HepG2 (cell line): ENCODE data around the gene UQCC2. TPM values are rescaled to one million over a fixed set of nuclear protein-coding genes. Genes with fewer than 3 reads are reported as not detected.

ENCODE experiments used
- ATAC-seq: fragments of 200-7000 bp; cut with Tn5 transposase; 3 replicates; pipeline ENCODE4 v1.9.1; 2020; ENCODE audit warnings: mild to moderate bottlenecking, moderate library complexity
- BruUV-seq: library from RNA; stranded (reverse); fragments of 400-500 nt; replicated peaks from 2 replicates; lab custom pipeline; 2021; lab: Mats Ljungman, UMichigan
- CTCF ChIA-PET: fragments of 300-600 bp; formaldehyde crosslinking; extraction: SDS; loops from one replicate; lab custom pipeline; 2021; ENCODE audit warnings: low total read pairs, inconsistent platforms, low intra/inter-chr PET ratio; lab: Yijun Ruan, JAX
- POLR2A ChIA-PET: fragments of 350-600 bp; sonication (Branson Sonifier 250); formaldehyde crosslinking; loops from one replicate; lab custom pipeline; 2020; ENCODE audit warnings: antibody characterized with exemption, inconsistent platforms; lab: Yijun Ruan, JAX
- DNase-seq: peaks from one replicate; pipeline ENCODE4 v3.0.0-alpha.2; 2015; ENCODE audit warnings: low spot score
- FAIRE-seq: peaks from 3 replicates; lab custom pipeline; 2011; peaks lifted over from hg19 to GRCh38; lab: Jason Lieb, UNC
- H2AFZ ChIP-seq: one replicate; pipeline ENCODE4 v1.6.1; 2011; ENCODE audit warnings: low read length, inconsistent platforms
- H3K27ac ChIP-seq: fragments of 300-600 bp; 3 replicates; pipeline ENCODE4 v1.8.0; 2011; ENCODE audit warnings: mixed run types, mild to moderate bottlenecking, mixed read lengths, low read length, inconsistent platforms; ENCODE audit not compliant: insufficient read depth; ENCODE audit errors: extremely low read length
- H3K27me3 ChIP-seq, 2 experiments: fragments of 200-600 bp in 1 of 2; 2 replicates in 1 of 2; 3 replicates in 1 of 2; pipeline versions ENCODE4 v1.6.0 to v1.8.0; 2011; ENCODE audit warnings: low read length in 2 of 2, mild to moderate bottlenecking in 2 of 2, moderate library complexity in 2 of 2, inconsistent platforms in 1 of 2; ENCODE audit not compliant: insufficient read depth in 2 of 2, control insufficient read depth in 1 of 2
- H3K36me3 ChIP-seq, 2 experiments: fragments of 200-600 bp in 1 of 2; replicated peaks in 1 of 2; 2 replicates in 1 of 2; 3 replicates in 1 of 2; pipeline versions ENCODE4 v1.5.1 to v1.8.0; 2011; ENCODE audit warnings: low read length in 2 of 2, inconsistent platforms in 1 of 2; ENCODE audit not compliant: insufficient read depth in 2 of 2, control insufficient read depth in 1 of 2
- H3K4me1 ChIP-seq: 2 replicates; pipeline ENCODE4 v1.5.1; 2012; ENCODE audit warnings: low read length, inconsistent platforms; ENCODE audit not compliant: insufficient read depth
- H3K4me2 ChIP-seq: 2 replicates; pipeline ENCODE4 v1.6.0; 2011; ENCODE audit warnings: low read depth, low read length, inconsistent platforms
- H3K4me3 ChIP-seq, 3 experiments: fragments of 200-600 bp in 1 of 3; sonication (generic), shearing (Covaris generic) in 1 of 3; replicated peaks in 1 of 3; 2 replicates each; pipeline ENCODE4 v1.5.1; 2011 to 2016; ENCODE audit warnings: low read length in 3 of 3, inconsistent platforms in 2 of 3, low read depth in 2 of 3, mild to moderate bottlenecking in 2 of 3, control low read depth in 1 of 3, mixed read lengths in 1 of 3; ENCODE audit not compliant: insufficient read depth in 1 of 3
- H3K79me2 ChIP-seq: one replicate; pipeline ENCODE4 v1.6.1; 2011; ENCODE audit warnings: low read length, inconsistent platforms; ENCODE audit not compliant: insufficient read depth
- H3K9ac ChIP-seq: 2 replicates; pipeline ENCODE4 v1.6.0; 2011; ENCODE audit warnings: mild to moderate bottlenecking, low read depth, low read length, inconsistent platforms; ENCODE audit not compliant: insufficient read depth
- H3K9me3 ChIP-seq: 2 replicates; pipeline ENCODE4 v1.5.1; 2012; ENCODE audit warnings: mild to moderate bottlenecking, low read length
- H4K20me1 ChIP-seq: 2 replicates; pipeline ENCODE4 v1.6.0; 2011; ENCODE audit warnings: inconsistent platforms, mild to moderate bottlenecking, low read length, moderate library complexity; ENCODE audit not compliant: insufficient read depth
- CHCHD3 ChIP-seq: sonication (generic); formaldehyde crosslinking; IDR thresholded peaks from 2 replicates; pipeline ENCODE4 v1.8.0; 2022; ENCODE audit warnings: mild to moderate bottlenecking, missing genetic modification reagents, moderate library complexity
- DNMT1 ChIP-seq: sonication (generic); formaldehyde crosslinking; IDR thresholded peaks from 2 replicates; pipeline ENCODE4 v1.5.1; 2020; ENCODE audit warnings: mild to moderate bottlenecking, missing genetic modification reagents
- FOXP1 ChIP-seq, 2 experiments: fragments of 450-650 bp in 1 of 2; IDR thresholded peaks; 2 replicates each; pipeline ENCODE4 v1.6.1; 2017 to 2018; ENCODE audit warnings: antibody characterized with exemption in 1 of 2
- HNRNPH1 ChIP-seq: fragments of 200-400 bp; formaldehyde crosslinking; optimal IDR thresholded peaks from 2 replicates; pipeline ENCODE3; 2017; ENCODE audit warnings: mild to moderate bottlenecking, low read depth, low read length
- ISL2 ChIP-seq: sonication (generic); formaldehyde crosslinking; IDR thresholded peaks from 2 replicates; pipeline ENCODE4 v1.5.0; 2020; ENCODE audit warnings: missing genetic modification reagents
- NRL ChIP-seq: sonication (generic); formaldehyde crosslinking; IDR thresholded peaks from 2 replicates; pipeline ENCODE4 v1.5.0; 2020; ENCODE audit warnings: missing genetic modification reagents, mild to moderate bottlenecking, moderate library complexity, borderline replicate concordance
- ZBTB34 ChIP-seq: sonication (generic); formaldehyde crosslinking; IDR thresholded peaks from 2 replicates; pipeline ENCODE4 v1.8.0; 2022; ENCODE audit warnings: mild to moderate bottlenecking, missing genetic modification reagents
- ZBTB40 ChIP-seq, 2 experiments: fragments of 450-650 bp in 1 of 2; sonication (generic) in 1 of 2; formaldehyde crosslinking in 1 of 2; IDR thresholded peaks; 2 replicates each; pipeline versions ENCODE4 v1.6.1 to v1.8.0; 2016 to 2022; ENCODE audit warnings: antibody characterized with exemption in 1 of 2, mild to moderate bottlenecking in 1 of 2, missing genetic modification reagents in 1 of 2
- ZNF335 ChIP-seq: sonication (generic); formaldehyde crosslinking; IDR thresholded peaks from 2 replicates; pipeline ENCODE4 v1.4.0; 2020; ENCODE audit warnings: missing genetic modification reagents
- ZNF33B ChIP-seq: sonication (generic); formaldehyde crosslinking; IDR thresholded peaks from 2 replicates; pipeline ENCODE4 v1.5.1; 2020; ENCODE audit warnings: mild to moderate bottlenecking, missing genetic modification reagents
- WGBS: methylation state at CpG from one replicate; pipeline ENCODE4 v1.1.6; 2017; ENCODE audit warnings: low lambda C conversion rate; 5-methylcytosine and 5-hydroxymethylcytosine counted together
- in situ Hi-C: cut with HindIII; loops from 2 replicates; pipeline ENCODE4 v1.10.0; 2017; ENCODE audit warnings: low pct_unique_long_range_greater_than_20kb; ENCODE audit not compliant: extremely low pct_ligation_motif_present
- intact Hi-C: fragments of 100-400 bp; cut with micrococcal nuclease; formaldehyde crosslinking; loops from one replicate; pipeline ENCODE4 v1.10.0; 2022; ENCODE audit not compliant: unreplicated experiment
- polyA plus RNA-seq, 8 experiments: library from polyadenylated mRNA; depleted of rRNA in 3 of 8; stranded (reverse) in 7 of 8; unstranded in 1 of 8; fragments of >200 nt; fragmentation: Illumina TruSeq in 4 of 8; extraction: Trizol in 4 of 8; gene quantifications; 2 replicates each; pipeline versions ENCODE4 v1.2.1 to v1.2.3, GENCODE V29; 2011 to 2016; ENCODE audit warnings: low read depth in 4 of 8, missing spikeins in 1 of 8, mixed read lengths in 1 of 8; ENCODE audit not compliant: insufficient read depth in 1 of 8
- total RNA-seq, 5 experiments: library from RNA; depleted of rRNA; stranded (reverse); fragments of >200 nt; fragmentation: Illumina TruSeq; extraction: Trizol; gene quantifications; 2 replicates each; pipeline ENCODE4 v1.2.3, GENCODE V29; 2016; ENCODE audit warnings: low read depth in 1 of 5

Gene UQCC2
- total and polyA plus RNA-seq, 2 of the 13 experiments (the other 11 are each of a cell fraction or from before 2014, with no cell fraction given) = 82.4 to 238 TPM

DNA sequence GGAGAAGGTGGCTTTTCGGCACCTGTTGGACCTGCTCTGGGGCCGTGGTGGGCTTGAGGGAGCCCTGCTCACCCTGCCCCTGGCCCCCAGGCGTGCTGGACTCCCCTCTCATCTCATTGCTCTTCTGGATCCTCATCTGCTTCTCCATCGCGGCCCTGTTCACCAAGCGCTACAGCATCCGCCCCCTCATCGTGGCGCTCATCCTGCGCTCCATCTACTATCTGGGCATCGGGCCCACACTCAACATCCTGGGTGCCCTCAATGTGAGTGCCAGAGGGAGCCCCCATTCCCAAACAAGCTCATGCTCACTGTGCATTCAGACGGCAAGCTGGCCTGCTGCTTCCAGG is 22.4 kb downstream of the UQCC2 start:
- Histone ChIP-seq H3K79me2 (no peaks in the 10 kb centered on the region), H4K20me1 (no peaks in the 10 kb centered on the region; the same call in 1 of the 2 replicates), H3K9ac (no peak overlapping the region), H3K4me3 (no peak overlapping the region), H3K4me1 (no peaks in the 10 kb centered on the region), H3K27me3 (no peaks in the 10 kb centered on the region), H3K9me3 (no peaks in the 10 kb centered on the region), H2AFZ (no peak overlapping the region), H3K36me3 (peaks cover 24 to 40% of the 10 kb centered on the region in 2 experiments; a peak in 3 of 5 replicates), H3K4me2 (no peak overlapping the region), H3K27ac (no peak overlapping the region)
- intact Hi-C loops (no loop called here), in situ Hi-C loops (no loop called here)
- CTCF ChIA-PET = no interaction called here
- POLR2A ChIA-PET = no interaction called here
- no peak for FAIRE-seq
- DNase-seq = no peak
- 90% methylated on average over 12 of the region's 12 CpGs for WGBS
- no TSS peak for BruUV-seq
- ATAC-seq = no peak
- TF ChIP-seq DNMT1 (CRISPR knock-in tag) (no peak), ZNF335 (CRISPR knock-in tag) (no peak), NRL (CRISPR knock-in tag) (no peak), ISL2 (CRISPR knock-in tag) (no peak), ZBTB40 (IDR thresholded peaks at IDR 0.05) (no peak), ZBTB40 (CRISPR knock-in tag; IDR thresholded peaks at IDR 0.05) (no peak), ZBTB34 (CRISPR knock-in tag) (no peak), CHCHD3 (CRISPR knock-in tag) (no peak), FOXP1 (IDR thresholded peaks at IDR 0.05) (no peak), FOXP1 (CRISPR knock-in tag; IDR thresholded peaks at IDR 0.05) (no peak), ZNF33B (no peak), HNRNPH1 (no peak)
